ENCODE measurements around the gene GMCL2. TPM values are rescaled to one million over a fixed set of nuclear protein-coding genes. Genes with fewer than 3 reads are reported as not detected.
A peak's percentile ranks its signal among the peaks of the same experiment; 100 is the strongest.

GMCL2 gene
- total and polyA plus RNA-seq, 9 of the 15 experiments (the other 6 are each of a cell fraction or from before 2014, with no cell fraction given), result 0.04 TPM; not detected in 8

- TF ChIP-seq ZNF561 (CRISPR knock-in tag; conservative IDR thresholded peaks at IDR 0.05), result no peak
- peak; percentile 62; the same call in 1 of the 2 replicates for TF ChIP-seq CREM (IDR thresholded peaks at IDR 0.05; ENCODE audit: low read depth)
- TF ChIP-seq PRDM10 (IDR thresholded peaks at IDR 0.05; ENCODE audit: partially characterized antibody), result no peak
- 0 out of 2 replicates have a peak, but pooled peaks have one; percentile 42 for TF ChIP-seq RHOXF2B (CRISPR knock-in tag; conservative IDR thresholded peaks at IDR 0.05)
- no peak for TF ChIP-seq MECOM (CRISPR knock-in tag; IDR thresholded peaks at IDR 0.05)
- no peak for TF ChIP-seq KLF10 (CRISPR knock-in tag; IDR thresholded peaks at IDR 0.05)
- TF ChIP-seq XRCC3 (IDR thresholded peaks at IDR 0.05), result no peak
- no peak for TF ChIP-seq ZNF707 (CRISPR knock-in tag; conservative IDR thresholded peaks at IDR 0.05)
- TF ChIP-seq CREB1 (IDR thresholded peaks at IDR 0.05), result peak; percentile 46; the same call in 1 of the 2 replicates
- TF ChIP-seq CREB1 (CRISPR knock-in tag; IDR thresholded peaks at IDR 0.05), result 0 out of 2 replicates have a peak, but pooled peaks have one; percentile 71
- TF ChIP-seq ZNF197 (CRISPR knock-in tag; IDR thresholded peaks at IDR 0.05; ENCODE audit: low read depth), result no peak
- peak; percentile 56; the same call in 1 of the 2 replicates for TF ChIP-seq ZBTB1 (CRISPR knock-in tag; IDR thresholded peaks at IDR 0.05; ENCODE audit: borderline replicate concordance, low read depth)
- TF ChIP-seq, protein P1, sequence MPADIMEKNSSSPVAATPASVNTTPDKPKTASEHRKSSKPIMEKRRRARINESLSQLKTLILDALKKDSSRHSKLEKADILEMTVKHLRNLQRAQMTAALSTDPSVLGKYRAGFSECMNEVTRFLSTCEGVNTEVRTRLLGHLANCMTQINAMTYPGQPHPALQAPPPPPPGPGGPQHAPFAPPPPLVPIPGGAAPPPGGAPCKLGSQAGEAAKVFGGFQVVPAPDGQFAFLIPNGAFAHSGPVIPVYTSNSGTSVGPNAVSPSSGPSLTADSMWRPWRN (IDR thresholded peaks at IDR 0.05; ENCODE audit: low read depth), result no peak
- no peak for TF ChIP-seq ZC3H8 (IDR thresholded peaks at IDR 0.05)
- TF ChIP-seq, protein P2, sequence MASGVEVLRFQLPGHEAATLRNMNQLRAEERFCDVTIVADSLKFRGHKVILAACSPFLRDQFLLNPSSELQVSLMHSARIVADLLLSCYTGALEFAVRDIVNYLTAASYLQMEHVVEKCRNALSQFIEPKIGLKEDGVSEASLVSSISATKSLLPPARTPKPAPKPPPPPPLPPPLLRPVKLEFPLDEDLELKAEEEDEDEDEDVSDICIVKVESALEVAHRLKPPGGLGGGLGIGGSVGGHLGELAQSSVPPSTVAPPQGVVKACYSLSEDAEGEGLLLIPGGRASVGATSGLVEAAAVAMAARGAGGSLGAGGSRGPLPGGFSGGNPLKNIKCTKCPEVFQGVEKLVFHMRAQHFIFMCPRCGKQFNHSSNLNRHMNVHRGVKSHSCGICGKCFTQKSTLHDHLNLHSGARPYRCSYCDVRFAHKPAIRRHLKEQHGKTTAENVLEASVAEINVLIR (CRISPR knock-in tag; IDR thresholded peaks at IDR 0.05), result 0 out of 2 replicates have a peak, but pooled peaks have one; percentile 32
- peak; percentile 71; the same call in 1 of the 2 replicates for TF ChIP-seq GTF2E2 (tag; IDR thresholded peaks at IDR 0.05)
- no peak for TF ChIP-seq NR2F6 (CRISPR knock-in tag; IDR thresholded peaks at IDR 0.05)
- TF ChIP-seq ZBTB5 (IDR thresholded peaks at IDR 0.05), result no peak
- peak; percentile 73 for TF ChIP-seq SIN3B (IDR thresholded peaks at IDR 0.05; ENCODE audit: low read depth)
- TF ChIP-seq KLF1 (tag; IDR thresholded peaks at IDR 0.05), result no peak
- TF ChIP-seq MXI1 (IDR thresholded peaks at IDR 0.05; ENCODE audit: low read depth, low read length), result peak; percentile 61; the same call in 1 of the 2 replicates
- TF ChIP-seq MCM3 (IDR thresholded peaks at IDR 0.05), result no peak
- no peak for TF ChIP-seq CBFA2T3 (IDR thresholded peaks at IDR 0.05)
- TF ChIP-seq SREBF2 (CRISPR knock-in tag; IDR thresholded peaks at IDR 0.05), result no peak
Observed at GRCh38 chr5:178204182-178204934, 17.2 kb upstream of the GMCL2 start, which contains the start of gene HNRNPAB (continued).

All from K562 (cell line).